HepG2 (cell line): Measurements from ENCODE around the gene YIPF3. TPM values are rescaled to one million over a fixed set of nuclear protein-coding genes. Genes with fewer than 3 reads are reported as not detected.

Experiments used
- ATF4 ChIP-seq, 2 experiments: fragments of 450-650 bp in 1 of 2; sonication (generic) in 1 of 2; formaldehyde crosslinking; IDR thresholded peaks; 2 replicates each; pipeline versions ENCODE4 v1.5.0 to v1.8.0; 2020 to 2022; ENCODE audit warnings: mild to moderate bottlenecking in 1 of 2, missing genetic modification reagents in 1 of 2
- CEBPG ChIP-seq: IDR thresholded peaks from 2 replicates; pipeline ENCODE4 v1.6.1; 2016
- HNF1B ChIP-seq: sonication (generic); formaldehyde crosslinking; IDR thresholded peaks from 2 replicates; pipeline ENCODE4 v1.5.1; 2020; ENCODE audit warnings: mild to moderate bottlenecking, moderate library complexity, missing genetic modification reagents
- HNF4G ChIP-seq, 2 experiments: sonication (generic) in 1 of 2; formaldehyde crosslinking in 1 of 2; IDR thresholded peaks; 2 replicates each; pipeline versions ENCODE4 v1.4.0 to v1.6.1; 2011 to 2020; ENCODE audit warnings: borderline replicate concordance in 2 of 2, low read depth in 2 of 2, mild to moderate bottlenecking in 2 of 2, low read length in 1 of 2, missing genetic modification reagents in 1 of 2, moderate library complexity in 1 of 2
- HNRNPH1 ChIP-seq: fragments of 200-400 bp; formaldehyde crosslinking; optimal IDR thresholded peaks from 2 replicates; pipeline ENCODE3; 2017; ENCODE audit warnings: mild to moderate bottlenecking, low read depth, low read length
- IRF9 ChIP-seq: sonication (generic); formaldehyde crosslinking; IDR thresholded peaks from 2 replicates; pipeline ENCODE4 v1.8.0; 2022; ENCODE audit warnings: missing genetic modification reagents, mild to moderate bottlenecking, borderline replicate concordance
- JDP2 ChIP-seq: sonication (generic); formaldehyde crosslinking; IDR thresholded peaks from 2 replicates; pipeline ENCODE4 v1.8.1; 2022; ENCODE audit warnings: missing genetic modification reagents, borderline replicate concordance
- KDM6A ChIP-seq: IDR thresholded peaks from 2 replicates; pipeline ENCODE4 v1.6.1; 2016; ENCODE audit warnings: low read depth
- MED8 ChIP-seq: sonication (generic); formaldehyde crosslinking; IDR thresholded peaks from 2 replicates; pipeline ENCODE4 v1.8.1; 2023; ENCODE audit warnings: mild to moderate bottlenecking, missing genetic modification reagents; ENCODE audit not compliant: insufficient replicate concordance
- NR2F2 ChIP-seq: IDR thresholded peaks from 2 replicates; pipeline ENCODE4 v1.6.1; 2012; ENCODE audit warnings: low read depth, inconsistent platforms, borderline replicate concordance
- NR2F6 ChIP-seq, 2 experiments: IDR thresholded peaks; 2 replicates each; pipeline ENCODE4 v1.6.1; 2016; ENCODE audit warnings: antibody characterized with exemption in 1 of 2, mild to moderate bottlenecking in 1 of 2
- SP4 ChIP-seq: sonication (generic); formaldehyde crosslinking; IDR thresholded peaks from 2 replicates; pipeline ENCODE4 v1.8.1; 2023; ENCODE audit warnings: mild to moderate bottlenecking, missing genetic modification reagents
- TEAD2 ChIP-seq: sonication (generic); formaldehyde crosslinking; IDR thresholded peaks from 2 replicates; pipeline ENCODE4 v1.9.0; 2021; ENCODE audit warnings: missing genetic modification reagents
- WIZ ChIP-seq: sonication (generic); formaldehyde crosslinking; IDR thresholded peaks from 2 replicates; pipeline ENCODE4 v1.5.1; 2020; ENCODE audit warnings: mild to moderate bottlenecking, missing genetic modification reagents
- ZC3H13 ChIP-seq: sonication (generic); formaldehyde crosslinking; IDR thresholded peaks from 2 replicates; pipeline ENCODE4 v1.8.1; 2023; ENCODE audit warnings: mild to moderate bottlenecking, missing genetic modification reagents, moderate library complexity
- ZNF136 ChIP-seq: sonication (generic); formaldehyde crosslinking; IDR thresholded peaks from 2 replicates; pipeline ENCODE4 v1.8.1; 2022; ENCODE audit warnings: low read depth, mild to moderate bottlenecking, moderate library complexity, missing genetic modification reagents
- ZNF282 ChIP-seq: fragments of 450-650 bp; IDR thresholded peaks from 2 replicates; pipeline ENCODE4 v1.6.1; 2018; ENCODE audit not compliant: partially characterized antibody
- ZNF501 ChIP-seq: sonication (generic); formaldehyde crosslinking; IDR thresholded peaks from 2 replicates; pipeline ENCODE4 v1.5.1; 2020; ENCODE audit warnings: mild to moderate bottlenecking, moderate library complexity, missing genetic modification reagents
- ZNF614 ChIP-seq: IDR thresholded peaks from 2 replicates; pipeline ENCODE4 v1.6.1; 2018; ENCODE audit warnings: missing biosample characterization, missing genetic modification reagents, inconsistent platforms, borderline replicate concordance
- ZNF704 ChIP-seq: sonication (generic); formaldehyde crosslinking; IDR thresholded peaks from 2 replicates; pipeline ENCODE4 v1.8.1; 2023; ENCODE audit warnings: mild to moderate bottlenecking, inconsistent platforms, moderate library complexity, missing genetic modification reagents, borderline replicate concordance
- ZNF776 ChIP-seq: sonication (generic); formaldehyde crosslinking; IDR thresholded peaks from 2 replicates; pipeline ENCODE4 v1.4.0; 2020; ENCODE audit warnings: mild to moderate bottlenecking, missing genetic modification reagents
- ZNF839 ChIP-seq: sonication (generic); formaldehyde crosslinking; IDR thresholded peaks from 2 replicates; pipeline ENCODE4 v1.4.0; 2020; ENCODE audit warnings: missing genetic modification reagents, mild to moderate bottlenecking, borderline replicate concordance
- ZNF850 ChIP-seq: sonication (generic); formaldehyde crosslinking; conservative IDR thresholded peaks from 2 replicates; pipeline ENCODE4 v1.9.0; 2021; ENCODE audit warnings: mild to moderate bottlenecking, missing genetic modification reagents
- polyA plus RNA-seq, 8 experiments: library from polyadenylated mRNA; depleted of rRNA in 3 of 8; stranded (reverse) in 7 of 8; unstranded in 1 of 8; fragments of >200 nt; fragmentation: Illumina TruSeq in 4 of 8; extraction: Trizol in 4 of 8; gene quantifications; 2 replicates each; pipeline versions ENCODE4 v1.2.1 to v1.2.3, GENCODE V29; 2011 to 2016; ENCODE audit warnings: low read depth in 4 of 8, missing spikeins in 1 of 8, mixed read lengths in 1 of 8; ENCODE audit not compliant: insufficient read depth in 1 of 8
- total RNA-seq, 5 experiments: library from RNA; depleted of rRNA; stranded (reverse); fragments of >200 nt; fragmentation: Illumina TruSeq; extraction: Trizol; gene quantifications; 2 replicates each; pipeline ENCODE4 v1.2.3, GENCODE V29; 2016; ENCODE audit warnings: low read depth in 1 of 5

Gene YIPF3
- total and polyA plus RNA-seq, 2 of the 13 experiments (the other 11 are each of a cell fraction or from before 2014, with no cell fraction given), result 107 to 206 TPM

GRCh38 chr6:43516697-43517504, at the start of gene YIPF3, which contains the start of gene POLR1C (continued):
- TF ChIP-seq HNF4G (IDR thresholded peaks at IDR 0.05; ENCODE audit: borderline replicate concordance, low read depth, low read length) (no peak), HNF4G (CRISPR knock-in tag; IDR thresholded peaks at IDR 0.05; ENCODE audit: borderline replicate concordance, low read depth) (peak; percentile 69; the same call in 1 of the 2 replicates), SP4 (CRISPR knock-in tag) (peak; percentile 79), HNRNPH1 (no peak), ATF4 (CRISPR knock-in tag; IDR thresholded peaks at IDR 0.05) (no peak), ZNF282 (no peak), ZNF614 (CRISPR knock-in tag) (peak; percentile 92; the same call in 1 of the 2 replicates), ZNF136 (CRISPR knock-in tag) (0 out of 2 replicates have a peak, but pooled peaks have one; percentile 71), ZNF839 (peak; percentile 16; the same call in 1 of the 2 replicates), ZNF776 (CRISPR knock-in tag) (peak; percentile 70; the same call in 1 of the 2 replicates), HNF1B (CRISPR knock-in tag) (peak; percentile 97), NR2F6 (IDR thresholded peaks at IDR 0.05) (0 out of 2 replicates have a peak, but pooled peaks have one; percentile 25), NR2F6 (CRISPR knock-in tag; IDR thresholded peaks at IDR 0.05) (peak; percentile 24; the same call in 1 of the 2 replicates), NR2F2 (no peak), ZNF501 (CRISPR knock-in tag) (peak; percentile 100), WIZ (CRISPR knock-in tag) (no peak), JDP2 (CRISPR knock-in tag) (no peak), ZNF704 (CRISPR knock-in tag) (peak; percentile 96; the same call in 1 of the 2 replicates), CEBPG (CRISPR knock-in tag) (no peak; the same call in 1 of the 2 replicates), MED8 (CRISPR knock-in tag) (peak; percentile 76), IRF9 (CRISPR knock-in tag) (peak; percentile 59), ZC3H13 (CRISPR knock-in tag) (peak; percentile 84; the same call in 1 of the 2 replicates), ZNF850 (CRISPR knock-in tag) (no peak), KDM6A (peak; percentile 23; the same call in 1 of the 2 replicates), TEAD2 (CRISPR knock-in tag) (no peak)
